B cell (primary cell): ENCODE measurements around the gene SNAPC3. TPM values are rescaled to one million over a fixed set of nuclear protein-coding genes. Genes with fewer than 3 reads are reported as not detected.

ENCODE experiments used
- ATAC-seq: fragments of 200-7000 bp; cut with Tn5 transposase; one replicate; pipeline ENCODE4 v1.10.0; 2021; ENCODE audit warnings: low read depth, mild to moderate bottlenecking, moderate number of reproducible peaks, moderate library complexity
- CTCF ChIA-PET: fragments of 350-600 bp; sonication (Branson Sonifier 250); formaldehyde crosslinking; loops from one replicate; lab custom pipeline; 2021; ENCODE audit warnings: antibody characterized with exemption, inconsistent platforms; lab: Charles Lee
- POLR2A ChIA-PET: fragments of 350-600 bp; sonication (Branson Sonifier 250); formaldehyde crosslinking; loops from one replicate; lab custom pipeline; 2021; ENCODE audit warnings: antibody characterized with exemption; lab: Charles Lee
- DNase-seq: peaks from one replicate; pipeline ENCODE4 v3.0.0; 2013
- H2AFZ ChIP-seq: 2 replicates; pipeline ENCODE4 v1.6.1; 2012; ENCODE audit warnings: mild to moderate bottlenecking, low read depth, low read length; ENCODE audit not compliant: insufficient read depth, poor library complexity, severe bottlenecking
- H3K27ac ChIP-seq, 2 donors: 1 replicate in 1 of 2; 2 replicates in 1 of 2; pipeline ENCODE4 v1.5.1; 2012 to 2013; ENCODE audit warnings: low read length in 2 of 2, mild to moderate bottlenecking in 2 of 2, moderate library complexity in 1 of 2
- H3K27me3 ChIP-seq, 4 experiments: fragments of 200-600 bp in 1 of 4; sonication (generic) in 1 of 4; replicated peaks in 1 of 4; 1 replicate in 2 of 4; 2 replicates in 2 of 4; pipeline versions ENCODE4 v1.6.1 to v1.7.0; 2013 to 2016; ENCODE audit warnings: low read length in 3 of 4, mild to moderate bottlenecking in 2 of 4, mixed read lengths in 1 of 4, moderate library complexity in 1 of 4; ENCODE audit not compliant: insufficient read depth in 4 of 4, control insufficient read depth in 3 of 4; ENCODE audit errors: control extremely low read depth in 1 of 4
- H3K36me3 ChIP-seq, 2 experiments: replicated peaks in 1 of 2; 1 replicate in 1 of 2; 2 replicates in 1 of 2; pipeline versions ENCODE4 v1.6.1 to v1.7.1; 2013; ENCODE audit warnings: low read length in 1 of 2; ENCODE audit not compliant: insufficient read depth in 2 of 2, control insufficient read depth in 1 of 2; ENCODE audit errors: control extremely low read depth in 1 of 2, extremely low read depth in 1 of 2
- H3K4me1 ChIP-seq, 2 donors: fragments of 200-600 bp in 1 of 2; sonication (generic) in 1 of 2; 1 replicate in 1 of 2; 2 replicates in 1 of 2; pipeline versions ENCODE4 v1.5.1 to v1.6.1; 2013 to 2017; ENCODE audit warnings: low read length in 2 of 2; ENCODE audit not compliant: control insufficient read depth in 2 of 2, insufficient read depth in 2 of 2
- H3K4me2 ChIP-seq: replicated peaks from 2 replicates; pipeline ENCODE3; 2012; ENCODE audit warnings: mild to moderate bottlenecking, low read depth, low read length; ENCODE audit not compliant: poor library complexity, severe bottlenecking
- H3K4me3 ChIP-seq, 5 experiments: fragments of 200-600 bp in 1 of 5; sonication (generic) in 1 of 5; 1 replicate in 3 of 5; 2 replicates in 2 of 5; pipeline versions ENCODE4 v1.5.1 to v1.7.0; 2011 to 2016; ENCODE audit warnings: low read length in 4 of 5, mild to moderate bottlenecking in 4 of 5, low read depth in 2 of 5, control low read depth in 1 of 5, moderate library complexity in 1 of 5; ENCODE audit not compliant: insufficient read depth in 1 of 5; ENCODE audit errors: control extremely low read depth in 1 of 5, extremely low read depth in 1 of 5
- H3K79me2 ChIP-seq: fragments of 200-600 bp; sonication (generic); one replicate; pipeline ENCODE4 v1.6.0; 2016; ENCODE audit warnings: low read length; ENCODE audit not compliant: control insufficient read depth, insufficient read depth
- H3K9ac ChIP-seq: fragments of 200-600 bp; sonication (generic); 2 replicates; pipeline ENCODE4 v1.6.1; 2017; ENCODE audit warnings: mild to moderate bottlenecking, low read length, moderate library complexity
- H3K9me3 ChIP-seq, 3 donors: one replicate each; pipeline versions ENCODE4 v1.6.1 to v1.7.1; 2013; ENCODE audit warnings: low read length in 2 of 3; ENCODE audit not compliant: control insufficient read depth in 2 of 3, insufficient read depth in 1 of 3; ENCODE audit errors: control extremely low read depth in 1 of 3
- H4K20me1 ChIP-seq: 2 replicates; pipeline ENCODE4 v1.6.0; 2012; ENCODE audit warnings: mild to moderate bottlenecking, low read length; ENCODE audit not compliant: insufficient read depth, control insufficient read depth, poor library complexity, severe bottlenecking
- H3K27ac Mint-ChIP-seq: one replicate; pipeline ENCODE4 v1.8.0; 2021; ENCODE audit warnings: mixed read lengths
- H3K27me3 Mint-ChIP-seq: one replicate; pipeline ENCODE4 v1.8.0; 2021; ENCODE audit warnings: mixed read lengths
- H3K4me1 Mint-ChIP-seq: one replicate; pipeline ENCODE4 v1.8.0; 2021; ENCODE audit warnings: mixed read lengths
- H3K4me3 Mint-ChIP-seq: one replicate; pipeline ENCODE4 v1.8.0; 2021; ENCODE audit warnings: mixed read lengths
- H3K9me3 Mint-ChIP-seq: one replicate; pipeline ENCODE4 v1.8.0; 2022; ENCODE audit warnings: mixed read lengths; ENCODE audit not compliant: insufficient read depth
- EZH2 ChIP-seq: IDR thresholded peaks from 2 replicates; pipeline ENCODE4 v1.6.1; 2012; ENCODE audit warnings: borderline replicate concordance, low read depth, mild to moderate bottlenecking, moderate library complexity, low read length; ENCODE audit not compliant: insufficient read depth, poor library complexity, severe bottlenecking
- WGBS: methylation state at CpG from one replicate; pipeline ENCODE4 v1.1.5; 2013; ENCODE audit warnings: missing lambda C conversion rate; ENCODE audit not compliant: insufficient coverage; 5-methylcytosine and 5-hydroxymethylcytosine counted together
- intact Hi-C: fragments of 100-400 bp; cut with micrococcal nuclease; formaldehyde crosslinking; loops from one replicate; pipeline ENCODE4 v1.10.0; 2022
- polyA plus RNA-seq: library from polyadenylated mRNA; depleted of rRNA; stranded (reverse); fragments of >200 nt; gene quantifications from 2 replicates; pipeline ENCODE4 v1.2.3, GENCODE V29; 2012
- total RNA-seq, 2 donors: library from RNA; stranded (reverse); fragments of 120-200 nt in 1 of 2; gene quantifications; 1 replicate in 1 of 2; 2 replicates in 1 of 2; pipeline versions ENCODE4 v1.2.3 to v1.2.4, GENCODE V29; 2013 to 2022
- TF ChIP-seq, protein P1 (sequence below): fragments of 200-600 bp; IDR thresholded peaks from one replicate; pipeline ENCODE4 v1.8.0; 2022; ENCODE audit warnings: antibody characterized with exemption, mild to moderate bottlenecking

SNAPC3 gene
- total and polyA plus RNA-seq, 2 donors (not counting 1 experiment from before 2014, with no cell fraction given): 16.6 to 48.3 TPM

- Histone ChIP-seq H3K36me3 (peaks cover 0 to 19% of the 10 kb centered on the region in 2 experiments), H4K20me1 (peaks cover 26% of the 10 kb centered on the region), H3K4me3 (peak overlapping the region; percentile 60 to 96 (median 94)), H3K27ac (peak overlapping the region; percentile 62 to 98), H3K27me3 (no peaks in the 10 kb centered on the region), H3K4me1 (peaks cover 30 to 44% of the 10 kb centered on the region in 2 donors), H3K4me2 (peak overlapping the region; percentile 83), H3K9ac (peak overlapping the region; percentile 84), H3K79me2 (peaks cover 37% of the 10 kb centered on the region), H3K9me3 (no peaks in the 10 kb centered on the region), H2AFZ (peak overlapping the region; percentile 98)
- CTCF ChIA-PET: interaction anchor here (0.6 to 3.0 kb wide), 4 partner anchors 14 to 96 kb away, joined by 3 to 13 read pairs (median 4); partner anchors contain the start of gene CCDC171
- under 1% methylated on average over 59 of the region's 76 CpGs for WGBS
- ATAC-seq (peak; percentile 55), DNase-seq (no peak)
- Mint-ChIP-seq H3K4me3 (peak overlapping the region; percentile 95), H3K9me3 (no peaks in the 10 kb centered on the region), H3K27ac (peak overlapping the region; percentile 97), H3K27me3 (no peaks in the 10 kb centered on the region), H3K4me1 (peaks cover 62% of the 10 kb centered on the region)
- intact Hi-C loops: loop anchor here (1.0 to 5.0 kb wide), 4 partner anchors 38 to 203 kb away; partner anchors contain the start of genes SNAPC3 and TTC39B
- TF ChIP-seq, protein P1, sequence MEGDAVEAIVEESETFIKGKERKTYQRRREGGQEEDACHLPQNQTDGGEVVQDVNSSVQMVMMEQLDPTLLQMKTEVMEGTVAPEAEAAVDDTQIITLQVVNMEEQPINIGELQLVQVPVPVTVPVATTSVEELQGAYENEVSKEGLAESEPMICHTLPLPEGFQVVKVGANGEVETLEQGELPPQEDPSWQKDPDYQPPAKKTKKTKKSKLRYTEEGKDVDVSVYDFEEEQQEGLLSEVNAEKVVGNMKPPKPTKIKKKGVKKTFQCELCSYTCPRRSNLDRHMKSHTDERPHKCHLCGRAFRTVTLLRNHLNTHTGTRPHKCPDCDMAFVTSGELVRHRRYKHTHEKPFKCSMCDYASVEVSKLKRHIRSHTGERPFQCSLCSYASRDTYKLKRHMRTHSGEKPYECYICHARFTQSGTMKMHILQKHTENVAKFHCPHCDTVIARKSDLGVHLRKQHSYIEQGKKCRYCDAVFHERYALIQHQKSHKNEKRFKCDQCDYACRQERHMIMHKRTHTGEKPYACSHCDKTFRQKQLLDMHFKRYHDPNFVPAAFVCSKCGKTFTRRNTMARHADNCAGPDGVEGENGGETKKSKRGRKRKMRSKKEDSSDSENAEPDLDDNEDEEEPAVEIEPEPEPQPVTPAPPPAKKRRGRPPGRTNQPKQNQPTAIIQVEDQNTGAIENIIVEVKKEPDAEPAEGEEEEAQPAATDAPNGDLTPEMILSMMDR: no peak
- no peak for TF ChIP-seq EZH2
- POLR2A ChIA-PET: interaction anchor here (1.0 to 1.9 kb wide), 3 partner anchors 15 to 87 kb away, joined by 3 to 17 read pairs (median 5); partner anchors contain the start of gene CCDC171
Measured at GRCh38 chr9:15509931-15510788, 87.5 kb downstream of the SNAPC3 start.
